Retina (tissue), 1 donor: ENCODE measurements around the gene PIK3R3.

Experiments
- DNase-seq: peaks from one replicate; pipeline ENCODE4 v3.0.0-alpha.2; 2016

Gene PIK3R3

DNA sequence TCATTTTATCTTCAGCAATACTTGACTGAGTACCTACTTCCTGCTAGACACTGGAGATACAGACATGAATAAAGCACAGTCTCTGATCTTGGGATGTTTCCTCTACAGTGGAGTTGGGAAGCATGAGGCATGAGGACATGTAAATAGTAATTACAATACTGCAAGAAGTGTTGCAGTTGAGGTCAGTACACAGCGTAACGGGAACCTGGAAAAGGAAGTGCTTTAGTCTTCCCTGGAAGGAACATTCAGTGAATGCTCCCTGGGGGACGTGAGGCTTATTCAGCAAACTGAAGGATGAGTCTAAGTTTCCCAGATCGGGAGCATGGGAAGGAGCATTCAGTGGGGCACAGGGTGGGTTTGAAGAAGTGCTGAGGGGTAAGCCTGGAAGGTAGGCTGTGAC is 112.4 kb downstream of the PIK3R3 start:
- DNase-seq, result no peak

DNA sequence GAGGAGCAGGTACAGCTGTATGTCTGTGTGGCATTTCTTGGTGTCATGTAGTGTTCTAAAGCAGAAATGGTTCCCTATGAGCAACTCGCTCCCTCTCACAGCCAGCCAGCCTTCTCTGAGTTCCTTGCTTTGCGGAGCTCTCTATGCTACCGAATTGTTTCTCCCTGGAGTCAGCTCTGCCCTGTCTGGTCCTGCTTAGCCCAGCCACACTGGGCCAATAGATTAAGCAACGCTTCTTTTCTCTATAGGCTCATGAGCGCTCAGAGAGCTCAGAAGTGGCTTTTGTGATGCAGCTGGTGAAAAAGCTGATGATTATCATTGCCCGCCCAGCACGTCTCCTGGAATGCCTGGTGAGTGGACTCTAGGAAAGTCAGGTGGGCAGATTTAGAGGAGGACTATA is 113.1 kb downstream of the PIK3R3 start:
- no peak for DNase-seq

- no peak for DNase-seq
Measured at GRCh38 chr1:46017876-46018503, 114.4 kb downstream of the PIK3R3 start.

DNA sequence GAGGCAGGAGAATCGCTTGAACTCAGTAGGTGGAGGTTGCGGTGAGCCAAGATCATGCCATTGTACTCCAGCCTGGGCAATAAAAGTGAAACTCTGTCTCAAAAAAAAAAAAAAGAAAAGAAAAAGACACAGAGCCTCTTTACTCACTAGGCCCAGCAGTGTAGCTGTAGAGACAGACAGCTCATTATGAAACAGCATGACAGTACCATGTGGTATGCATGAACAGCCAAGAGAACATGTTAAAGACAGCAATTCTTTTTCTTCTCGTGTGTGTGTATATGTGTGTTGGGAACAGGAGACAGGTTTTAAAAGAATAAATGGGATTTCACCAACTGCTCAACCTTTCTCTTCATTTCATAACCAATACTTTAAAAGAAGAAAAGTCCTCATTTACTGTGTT is 118.8 kb downstream of the PIK3R3 start:
- DNase-seq, result no peak

GRCh38 chr1:46012236-46012635 is 120.2 kb downstream of the PIK3R3 start:
- DNase-seq, result no peak

- no peak for DNase-seq
Measured at GRCh38 chr1:46011121-46011695, 121.2 kb downstream of the PIK3R3 start.

DNA sequence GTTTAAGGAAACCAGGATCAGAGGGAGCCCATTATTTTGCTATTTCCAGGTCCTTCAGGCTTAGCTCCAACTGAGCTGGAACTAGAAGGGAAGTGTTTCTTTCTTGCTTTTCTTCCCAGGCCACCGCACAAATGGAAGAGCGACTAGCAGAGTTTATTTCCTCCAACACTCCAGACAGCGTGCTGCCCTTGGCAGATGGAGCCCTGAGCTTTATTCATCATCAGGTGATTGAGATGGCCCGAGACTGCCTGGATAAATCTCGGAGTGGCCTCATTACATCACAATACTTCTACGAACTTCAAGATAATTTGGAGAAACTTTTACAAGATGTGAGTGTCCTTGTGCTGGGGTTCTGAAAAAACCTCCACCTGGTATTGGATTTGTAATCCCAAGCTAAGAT is 121.8 kb downstream of the PIK3R3 start:
- DNase-seq, result no peak

- no peak for DNase-seq
Measured at GRCh38 chr1:46008585-46008984, 123.8 kb downstream of the PIK3R3 start.

DNA sequence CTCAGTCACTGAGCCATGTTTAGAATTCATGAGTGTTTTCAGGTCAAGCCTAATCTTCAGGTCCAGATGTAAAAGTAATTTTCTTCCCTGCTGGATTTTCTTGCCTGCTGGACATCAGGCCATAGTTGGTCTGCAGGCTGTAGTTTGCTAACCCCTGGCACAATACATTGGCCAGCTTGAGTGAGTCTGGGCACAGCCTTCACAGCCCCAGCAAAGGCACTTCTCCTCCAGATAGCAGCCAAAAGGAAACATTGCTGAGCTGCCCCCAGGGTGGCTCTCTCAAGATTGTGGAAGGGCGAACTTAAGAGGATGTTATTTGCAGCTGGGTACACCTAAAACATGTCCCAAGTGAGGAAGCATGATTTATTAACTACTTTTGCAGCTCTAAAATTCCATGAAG is 126.8 kb downstream of the PIK3R3 start:
- DNase-seq, result no peak

- no peak for DNase-seq
Measured at GRCh38 chr1:46004492-46004891, 127.9 kb downstream of the PIK3R3 start.

DNA sequence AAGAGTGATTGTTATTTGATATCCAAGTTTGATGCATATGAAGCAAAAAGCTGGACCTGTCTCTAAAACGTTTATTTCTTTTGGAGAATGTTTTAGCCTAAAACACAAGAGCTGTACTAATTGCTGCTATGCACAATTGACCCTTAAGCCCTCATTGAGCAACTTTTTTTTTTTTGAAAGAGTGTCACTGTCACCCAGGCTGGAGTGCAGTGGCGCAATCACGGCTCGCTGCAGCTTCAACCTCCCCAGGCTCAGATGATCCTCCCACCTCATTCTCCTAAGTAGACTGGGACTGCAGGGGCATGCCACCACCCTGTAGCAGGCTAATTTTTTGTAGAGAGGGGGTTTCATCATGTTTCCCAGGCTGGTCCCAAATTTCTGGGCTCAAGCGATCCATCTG is 129.1 kb downstream of the PIK3R3 start:
- no peak for DNase-seq

- DNase-seq, result no peak
Measured at GRCh38 chr1:46002551-46003150, 129.8 kb downstream of the PIK3R3 start.

DNA sequence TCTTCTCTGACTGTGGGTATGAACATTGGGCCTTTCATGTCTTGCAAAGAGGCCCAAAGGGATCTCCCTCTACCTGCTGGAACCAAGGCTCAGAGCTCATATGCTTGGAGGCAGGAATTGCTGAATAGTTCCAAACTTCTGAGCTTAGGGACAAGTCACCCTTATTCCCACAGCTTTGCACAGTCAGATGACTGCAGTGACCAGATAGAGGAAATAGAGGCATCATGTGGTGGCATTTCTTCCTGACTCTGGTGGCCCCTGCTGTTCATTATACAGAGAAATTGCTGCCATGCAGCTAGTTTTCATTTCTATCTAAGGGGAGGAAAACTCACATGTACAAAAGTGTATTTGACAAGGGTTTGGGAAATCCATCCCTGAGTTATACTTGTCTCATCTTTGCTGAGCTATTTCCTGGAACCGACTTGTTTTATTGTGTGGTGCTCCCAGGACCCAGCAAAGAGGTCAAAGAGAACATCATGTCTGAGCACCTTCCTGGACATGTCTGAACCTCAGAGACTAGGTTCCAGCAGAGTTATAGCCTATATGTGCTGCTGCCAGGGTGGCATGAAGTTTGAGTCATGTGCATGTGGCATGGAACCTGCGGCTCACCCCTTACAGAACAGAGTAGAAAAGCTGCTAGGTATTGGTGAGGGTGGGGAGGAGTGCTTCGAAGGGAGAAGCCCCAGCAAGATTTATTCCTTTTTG is 131.2 kb downstream of the PIK3R3 start:
- no peak for DNase-seq

DNA sequence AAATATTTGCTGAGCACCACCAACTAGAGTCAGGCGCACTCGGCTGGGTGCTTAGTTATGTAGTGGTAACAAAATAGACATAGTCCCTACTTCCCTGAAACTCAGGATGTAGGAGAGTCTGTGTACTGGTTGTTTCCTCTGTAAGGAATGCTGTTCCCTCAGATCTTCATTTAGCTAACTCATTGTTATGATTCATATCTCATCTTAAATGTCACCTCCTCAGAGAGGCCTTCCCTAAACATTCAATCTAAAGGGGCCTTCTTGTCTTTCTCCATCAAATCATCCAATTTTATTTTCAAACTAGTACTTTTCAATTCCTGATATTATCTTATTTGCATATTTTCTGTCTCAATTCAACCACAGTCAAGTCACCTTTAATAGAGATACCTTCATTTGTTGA is 132.9 kb downstream of the PIK3R3 start:
- DNase-seq, result no peak

GRCh38 chr1:45998020-45998617 is 134.3 kb downstream of the PIK3R3 start:
- DNase-seq, result no peak

DNA sequence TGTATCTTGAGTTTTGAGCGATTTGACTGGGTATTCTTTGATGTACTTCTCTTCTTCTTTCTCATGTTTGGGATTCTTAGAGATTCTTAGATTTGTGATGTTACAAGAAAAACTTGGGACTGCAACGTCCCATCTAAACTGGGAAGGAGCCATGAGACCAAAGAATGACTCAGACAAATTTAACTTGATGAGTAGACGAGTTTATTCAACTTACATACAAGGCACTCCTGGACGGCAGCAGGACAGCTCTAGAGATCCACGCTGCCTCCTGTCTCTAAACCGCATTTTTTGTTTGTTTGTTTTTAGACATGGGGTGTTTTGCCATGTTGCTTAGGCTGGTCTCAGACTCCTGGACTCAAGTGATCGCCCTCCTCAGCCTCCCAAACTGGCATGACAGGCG is 137.1 kb downstream of the PIK3R3 start:
- DNase-seq, result no peak

GRCh38 chr1:45994423-45994822 is 138.0 kb downstream of the PIK3R3 start:
- no peak for DNase-seq
